Fibroblast of lung (primary cell): ENCODE measurements around the gene LENG8. TPM values are rescaled to one million over a fixed set of nuclear protein-coding genes. Genes with fewer than 3 reads are reported as not detected.

Experiments
- DNase-seq, 2 donors: peaks; one replicate each; pipeline versions ENCODE4 v3.0.0 to v3.0.0-alpha.2; 2010; ENCODE audit warnings: low read depth in 2 of 2
- H2AFZ ChIP-seq: 2 replicates; pipeline ENCODE4 v1.5.1; 2012; ENCODE audit warnings: low read length, control low read depth, inconsistent platforms
- H3K27ac ChIP-seq: 2 replicates; pipeline ENCODE4 v1.5.1; 2011; ENCODE audit warnings: low read length, control low read depth; ENCODE audit not compliant: insufficient read depth
- H3K27me3 ChIP-seq: 2 replicates; pipeline ENCODE4 v1.5.1; 2011; ENCODE audit warnings: mild to moderate bottlenecking, low read length; ENCODE audit not compliant: control insufficient read depth, insufficient read depth
- H3K36me3 ChIP-seq: 2 replicates; pipeline ENCODE4 v1.5.1; 2011; ENCODE audit warnings: low read length; ENCODE audit not compliant: control insufficient read depth, insufficient read depth
- H3K4me1 ChIP-seq: 2 replicates; pipeline ENCODE4 v1.5.1; 2011; ENCODE audit warnings: low read length; ENCODE audit not compliant: control insufficient read depth, insufficient read depth; ENCODE audit errors: extremely low read depth
- H3K4me2 ChIP-seq: 2 replicates; pipeline ENCODE4 v1.5.1; 2011; ENCODE audit warnings: low read length, control low read depth; ENCODE audit not compliant: insufficient read depth; ENCODE audit errors: extremely low read depth
- H3K4me3 ChIP-seq, 4 experiments: fragments of 200-600 bp in 1 of 4; sonication (generic) in 1 of 4; replicated peaks in 1 of 4; 2 replicates each; pipeline ENCODE4 v1.5.1; 2011 to 2016; ENCODE audit warnings: low read length in 4 of 4, low read depth in 3 of 4, mild to moderate bottlenecking in 3 of 4, control low read depth in 2 of 4, inconsistent platforms in 1 of 4, mixed read lengths in 1 of 4; ENCODE audit not compliant: insufficient read depth in 1 of 4; ENCODE audit errors: control extremely low read depth in 1 of 4
- H3K79me2 ChIP-seq: 2 replicates; pipeline ENCODE4 v1.5.1; 2012; ENCODE audit warnings: mild to moderate bottlenecking, low read length, inconsistent platforms; ENCODE audit not compliant: control insufficient read depth, insufficient read depth
- H3K9ac ChIP-seq: 2 replicates; pipeline ENCODE4 v1.5.1; 2011; ENCODE audit warnings: mild to moderate bottlenecking, low read length, control low read depth; ENCODE audit not compliant: insufficient read depth
- H3K9me3 ChIP-seq: 2 replicates; pipeline ENCODE4 v1.5.1; 2012; ENCODE audit warnings: low read depth, low read length; ENCODE audit not compliant: control insufficient read depth, insufficient read depth
- H4K20me1 ChIP-seq: 2 replicates; pipeline ENCODE4 v1.5.1; 2011; ENCODE audit warnings: low read length; ENCODE audit not compliant: control insufficient read depth, insufficient read depth; ENCODE audit errors: extremely low read depth
- EZH2 ChIP-seq: IDR thresholded peaks from 2 replicates; pipeline ENCODE4 v1.5.1; 2012; ENCODE audit warnings: low read length, control low read depth, mild to moderate bottlenecking; ENCODE audit errors: missing control alignments
- polyA plus RNA-seq, 2 donors: library from polyadenylated mRNA; depleted of rRNA in 1 of 2; stranded (reverse) in 1 of 2; unstranded in 1 of 2; fragments of >200 nt; gene quantifications; 2 replicates each; pipeline ENCODE4 v1.2.1, GENCODE V29; 2011 to 2012; ENCODE audit warnings: missing spikeins in 1 of 2
- total RNA-seq: library from RNA; depleted of rRNA; stranded (reverse); fragments of >200 nt; gene quantifications from 2 replicates; pipeline ENCODE4 v1.2.1, GENCODE V29; 2014
- TF ChIP-seq, protein P1 (sequence below), 2 donors: IDR thresholded peaks in 1 of 2; conservative IDR thresholded peaks in 1 of 2; 1 replicate in 1 of 2; 2 replicates in 1 of 2; pipeline ENCODE4 v1.5.1; 2011 to 2012; ENCODE audit warnings: low read length in 2 of 2, control low read depth in 1 of 2, inconsistent platforms in 1 of 2, low read depth in 1 of 2, mild to moderate bottlenecking in 1 of 2

LENG8 gene
- total and polyA plus RNA-seq, 2 donors (not counting 1 experiment from before 2014, with no cell fraction given) = 12.7 to 32.4 TPM

DNA sequence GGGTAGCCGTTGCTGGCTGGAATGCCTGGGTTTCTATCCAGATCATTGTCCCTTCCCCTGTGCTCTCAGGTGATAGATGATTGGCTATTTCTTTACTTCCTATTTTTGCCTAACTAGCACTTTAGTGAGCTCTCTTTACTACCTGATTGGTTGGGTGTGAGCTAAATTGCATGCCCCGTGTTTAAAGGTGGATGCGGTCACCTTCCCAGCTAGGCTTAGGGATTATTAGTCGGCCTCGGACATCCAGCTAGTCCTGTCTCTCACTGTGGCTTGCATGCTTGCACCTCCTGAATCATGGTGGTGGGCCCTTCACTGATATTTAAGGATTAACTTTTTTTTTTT is 23.6 kb upstream of the LENG8 start:
- no peak overlapping the region for H3K4me2 ChIP-seq

DNA sequence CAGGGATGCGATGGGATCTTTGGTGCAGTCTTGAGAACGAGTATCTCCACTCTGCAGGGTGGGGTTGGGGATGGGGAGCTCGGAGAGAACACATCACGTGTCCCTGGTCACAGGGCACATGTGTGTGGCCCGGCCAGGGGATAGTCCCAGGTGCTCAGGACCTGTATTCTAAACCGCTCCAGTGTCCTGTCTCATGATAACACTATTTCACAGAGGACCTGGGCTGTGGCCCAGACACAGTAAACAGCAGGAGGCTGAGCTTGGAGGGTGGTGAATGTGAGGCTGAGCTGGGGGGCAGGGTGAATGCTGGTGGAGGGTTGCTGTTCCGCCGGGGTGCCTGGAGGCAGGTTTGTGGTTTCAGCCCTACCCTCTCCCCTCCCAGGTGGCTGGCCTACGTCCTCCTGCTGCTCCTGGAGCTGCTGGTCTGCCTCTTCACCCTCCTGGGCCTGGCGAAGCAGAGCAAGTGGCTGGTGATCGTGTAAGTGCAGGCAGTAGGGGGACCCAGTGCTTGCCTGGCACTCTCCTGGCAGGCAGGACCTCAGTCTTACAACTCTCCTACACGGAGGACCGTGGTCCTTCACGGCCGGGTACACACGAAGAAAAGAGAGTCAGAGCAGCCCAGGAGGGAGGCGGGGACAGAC is 22.6 kb upstream of the LENG8 start:
- H3K27me3 ChIP-seq = peaks cover under 1% of the 10 kb centered on the region
- no peak overlapping the region for H3K4me2 ChIP-seq
- no peaks in the 10 kb centered on the region for H3K79me2 ChIP-seq
- H3K9me3 ChIP-seq = no peaks in the 10 kb centered on the region
- DNase-seq = no peak
- no peak for TF ChIP-seq EZH2
- TF ChIP-seq, protein P1, sequence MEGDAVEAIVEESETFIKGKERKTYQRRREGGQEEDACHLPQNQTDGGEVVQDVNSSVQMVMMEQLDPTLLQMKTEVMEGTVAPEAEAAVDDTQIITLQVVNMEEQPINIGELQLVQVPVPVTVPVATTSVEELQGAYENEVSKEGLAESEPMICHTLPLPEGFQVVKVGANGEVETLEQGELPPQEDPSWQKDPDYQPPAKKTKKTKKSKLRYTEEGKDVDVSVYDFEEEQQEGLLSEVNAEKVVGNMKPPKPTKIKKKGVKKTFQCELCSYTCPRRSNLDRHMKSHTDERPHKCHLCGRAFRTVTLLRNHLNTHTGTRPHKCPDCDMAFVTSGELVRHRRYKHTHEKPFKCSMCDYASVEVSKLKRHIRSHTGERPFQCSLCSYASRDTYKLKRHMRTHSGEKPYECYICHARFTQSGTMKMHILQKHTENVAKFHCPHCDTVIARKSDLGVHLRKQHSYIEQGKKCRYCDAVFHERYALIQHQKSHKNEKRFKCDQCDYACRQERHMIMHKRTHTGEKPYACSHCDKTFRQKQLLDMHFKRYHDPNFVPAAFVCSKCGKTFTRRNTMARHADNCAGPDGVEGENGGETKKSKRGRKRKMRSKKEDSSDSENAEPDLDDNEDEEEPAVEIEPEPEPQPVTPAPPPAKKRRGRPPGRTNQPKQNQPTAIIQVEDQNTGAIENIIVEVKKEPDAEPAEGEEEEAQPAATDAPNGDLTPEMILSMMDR (conservative IDR thresholded peaks at IDR 0.05 in 1 of 2, IDR thresholded peaks at IDR 0.05 in 1 of 2; ENCODE audit: low read depth in 1 of 2, low read length in 2 of 2) = no peak
- H4K20me1 ChIP-seq = no peaks in the 10 kb centered on the region
- no peak overlapping the region for H3K9ac ChIP-seq
- H3K36me3 ChIP-seq = no peaks in the 10 kb centered on the region
- no peak overlapping the region for H3K4me3 ChIP-seq
- H3K4me1 ChIP-seq = no peaks in the 10 kb centered on the region
- H3K27ac ChIP-seq = no peak overlapping the region
- no peak overlapping the region for H2AFZ ChIP-seq

More for the DNA sequence above, 23.6 kb upstream of the LENG8 start:
- no peaks in the 10 kb centered on the region for H4K20me1 ChIP-seq
- H3K9me3 ChIP-seq = no peaks in the 10 kb centered on the region
- TF ChIP-seq, protein P1 (conservative IDR thresholded peaks at IDR 0.05 in 1 of 2, IDR thresholded peaks at IDR 0.05 in 1 of 2; ENCODE audit: low read depth in 1 of 2, low read length in 2 of 2) = no peak
- TF ChIP-seq EZH2 = no peak
- no peak overlapping the region for H2AFZ ChIP-seq
- H3K27me3 ChIP-seq = peaks cover 6% of the 10 kb centered on the region
- H3K27ac ChIP-seq = no peak overlapping the region
- H3K79me2 ChIP-seq = no peaks in the 10 kb centered on the region
- H3K9ac ChIP-seq = no peak overlapping the region
- no peaks in the 10 kb centered on the region for H3K36me3 ChIP-seq
- DNase-seq = no peak
- H3K4me3 ChIP-seq = no peak overlapping the region
- H3K4me1 ChIP-seq = no peaks in the 10 kb centered on the region

- Histone ChIP-seq H3K4me2 (no peak overlapping the region), H3K9me3 (no peaks in the 10 kb centered on the region), H3K9ac (no peak overlapping the region), H4K20me1 (no peaks in the 10 kb centered on the region), H3K27ac (no peak overlapping the region), H3K27me3 (no peaks in the 10 kb centered on the region), H3K4me1 (no peaks in the 10 kb centered on the region), H3K79me2 (no peaks in the 10 kb centered on the region), H2AFZ (no peak overlapping the region), H3K36me3 (no peaks in the 10 kb centered on the region), H3K4me3 (no peak overlapping the region)
- DNase-seq = no peak
- TF ChIP-seq EZH2 = no peak
- TF ChIP-seq, protein P1 (conservative IDR thresholded peaks at IDR 0.05 in 1 of 2, IDR thresholded peaks at IDR 0.05 in 1 of 2; ENCODE audit: low read depth in 1 of 2, low read length in 2 of 2) = no peak
Observed at GRCh38 chr19:54427586-54427985, 21.4 kb upstream of the LENG8 start.
